GM23338 (cell line): Measurements from ENCODE around the gene PHRF1. TPM values are rescaled to one million over a fixed set of nuclear protein-coding genes. Genes with fewer than 3 reads are reported as not detected.

Experiments
- ATAC-seq: fragments of 200-7000 bp; cut with Tn5 transposase; 3 replicates; pipeline ENCODE4 v1.9.1; 2020
- DNase-seq: peaks from one replicate; pipeline ENCODE4 v3.0.0-alpha.2; 2015; ENCODE audit warnings: low spot score
- H2AFZ ChIP-seq: fragments of 200-600 bp; sonication (generic); 2 replicates; pipeline ENCODE4 v1.8.0; 2016; ENCODE audit warnings: antibody characterized with exemption, mild to moderate bottlenecking, moderate library complexity
- H3F3A ChIP-seq: fragments of 200-600 bp; sonication (generic); replicated peaks from 2 replicates; pipeline ENCODE4 v1.8.0; 2017; ENCODE audit warnings: antibody characterized with exemption, mixed run types, low read depth
- H3K27ac ChIP-seq: fragments of 200-600 bp; sonication (generic); 2 replicates; pipeline ENCODE4 v1.6.1; 2016; ENCODE audit warnings: low read depth
- H3K27me3 ChIP-seq: fragments of 200-600 bp; sonication (generic); 2 replicates; pipeline ENCODE4 v1.8.0; 2016; ENCODE audit warnings: mild to moderate bottlenecking, mixed run types, moderate library complexity; ENCODE audit not compliant: insufficient read depth
- H3K36me3 ChIP-seq: fragments of 200-600 bp; sonication (generic); 2 replicates; pipeline ENCODE4 v1.8.0; 2016; ENCODE audit warnings: mild to moderate bottlenecking; ENCODE audit not compliant: insufficient read depth
- H3K4me1 ChIP-seq: fragments of 200-600 bp; sonication (generic); 2 replicates; pipeline ENCODE4 v1.8.0; 2016; ENCODE audit warnings: mild to moderate bottlenecking, moderate library complexity; ENCODE audit not compliant: insufficient read depth
- H3K4me2 ChIP-seq: fragments of 200-600 bp; sonication (generic); 2 replicates; pipeline ENCODE4 v1.7.1; 2017; ENCODE audit warnings: mixed run types
- H3K4me3 ChIP-seq: fragments of 200-600 bp; sonication (generic); 2 replicates; pipeline ENCODE4 v1.6.1; 2016; ENCODE audit warnings: mixed run types
- H3K79me2 ChIP-seq: fragments of 200-600 bp; sonication (generic); replicated peaks from 2 replicates; pipeline ENCODE4 v1.8.0; 2017; ENCODE audit warnings: mild to moderate bottlenecking; ENCODE audit not compliant: insufficient read depth
- H3K9me2 ChIP-seq: fragments of 200-600 bp; sonication (generic); 2 replicates; pipeline ENCODE4 v1.8.0; 2017; ENCODE audit not compliant: insufficient read depth
- H4K20me1 ChIP-seq: fragments of 200-600 bp; sonication (generic); replicated peaks from 2 replicates; pipeline ENCODE4 v1.8.0; 2017; ENCODE audit warnings: mild to moderate bottlenecking; ENCODE audit not compliant: insufficient read depth
- H3K27ac Mint-ChIP-seq: 2 replicates; pipeline ENCODE4 v1.8.0; 2020; ENCODE audit warnings: inconsistent platforms, mild to moderate bottlenecking, moderate library complexity, mixed read lengths
- H3K27me3 Mint-ChIP-seq: 3 replicates; pipeline ENCODE4 v1.8.0; 2022; ENCODE audit warnings: low read depth, mild to moderate bottlenecking, moderate library complexity, mixed read lengths, inconsistent platforms; ENCODE audit not compliant: insufficient read depth, poor library complexity
- H3K36me3 Mint-ChIP-seq: 3 replicates; pipeline ENCODE4 v1.8.0; 2021; ENCODE audit warnings: low read depth, mild to moderate bottlenecking, inconsistent platforms, moderate library complexity, mixed read lengths
- H3K4me1 Mint-ChIP-seq: 3 replicates; pipeline ENCODE4 v1.8.0; 2020; ENCODE audit warnings: mild to moderate bottlenecking, inconsistent platforms, mixed read lengths
- H3K4me3 Mint-ChIP-seq: 3 replicates; pipeline ENCODE4 v1.8.0; 2021; ENCODE audit warnings: moderate library complexity, mild to moderate bottlenecking, inconsistent platforms, mixed read lengths
- H3K9me3 Mint-ChIP-seq: 3 replicates; pipeline ENCODE4 v1.8.0; 2020; ENCODE audit warnings: moderate library complexity, mild to moderate bottlenecking, inconsistent platforms, mixed read lengths
- EZH2phosphoT487 ChIP-seq: fragments of 200-600 bp; sonication (generic); IDR thresholded peaks from one replicate; pipeline ENCODE4 v1.8.1; 2018; ENCODE audit warnings: antibody characterized with exemption; ENCODE audit not compliant: unreplicated experiment
- NANOG ChIP-seq: IDR thresholded peaks from 2 replicates; pipeline ENCODE4 v1.6.1; 2016; ENCODE audit warnings: antibody characterized with exemption, borderline replicate concordance
- STAT1 ChIP-seq: IDR thresholded peaks from one replicate; pipeline ENCODE4 v1.6.1; 2016; ENCODE audit warnings: antibody characterized with exemption; ENCODE audit not compliant: unreplicated experiment
- polyA plus RNA-seq: library from polyadenylated mRNA; unstranded; fragments of >200 nt; fragmentation: Nextera tagmentation; extraction: Ambion mirVana; gene quantifications from 2 replicates; pipeline ENCODE4 v1.2.1, GENCODE V29; 2016
- total RNA-seq: library from RNA; depleted of rRNA; stranded (reverse); fragments of >200 nt; shearing (Covaris generic); gene quantifications from 2 replicates; pipeline ENCODE4 v1.2.3, GENCODE V29; 2014
- TF ChIP-seq, protein P1 (sequence below): fragments of 250-450 bp; sonication (Bioruptor Pico); IDR thresholded peaks from 2 replicates; pipeline ENCODE4 v1.5.0; 2020; ENCODE audit warnings: mild to moderate bottlenecking, moderate library complexity

Gene PHRF1
- total and polyA plus RNA-seq, 2 experiments from 2014 or later, result 11.0 to 45.9 TPM

DNA sequence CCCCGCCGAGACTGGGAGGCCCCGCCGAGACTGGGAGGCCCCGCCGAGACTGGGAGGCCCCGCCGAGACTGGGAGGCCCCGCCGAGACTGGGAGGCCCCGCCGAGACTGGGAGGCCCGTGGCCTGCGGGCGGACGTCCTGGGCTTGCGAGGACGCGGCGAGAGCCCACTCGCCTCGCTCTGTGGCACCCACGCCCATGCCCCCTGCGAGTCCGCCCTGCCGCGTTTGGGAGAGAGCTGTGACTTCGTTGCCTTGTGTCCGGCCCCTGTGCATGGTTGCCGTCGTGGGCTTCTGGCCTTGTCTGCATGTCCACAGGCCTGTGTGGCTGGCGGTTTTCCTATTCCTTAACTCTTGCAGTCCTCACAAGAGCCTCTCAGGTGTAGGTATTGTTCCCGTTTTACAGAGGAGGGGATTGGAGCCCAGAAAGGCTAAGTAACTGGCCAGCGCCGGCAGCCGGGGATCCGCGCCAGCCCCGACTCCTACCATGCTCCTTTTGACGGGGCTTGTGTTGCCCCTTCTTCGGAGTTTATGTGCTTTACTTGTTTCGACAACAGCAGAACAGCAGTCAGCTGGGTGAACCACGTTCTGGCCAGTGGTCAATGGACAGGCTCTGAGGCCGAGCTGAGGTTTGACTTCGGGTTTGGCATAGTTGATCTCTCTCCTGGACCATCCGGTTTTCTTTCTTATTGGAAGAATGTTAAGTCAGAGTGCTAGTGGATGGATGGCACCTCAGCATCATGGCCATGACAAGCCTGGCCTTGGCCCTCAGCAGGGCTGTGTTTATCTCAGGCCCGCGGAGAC, 741 bp downstream of the PHRF1 start (continued):
- TF ChIP-seq, protein P1, sequence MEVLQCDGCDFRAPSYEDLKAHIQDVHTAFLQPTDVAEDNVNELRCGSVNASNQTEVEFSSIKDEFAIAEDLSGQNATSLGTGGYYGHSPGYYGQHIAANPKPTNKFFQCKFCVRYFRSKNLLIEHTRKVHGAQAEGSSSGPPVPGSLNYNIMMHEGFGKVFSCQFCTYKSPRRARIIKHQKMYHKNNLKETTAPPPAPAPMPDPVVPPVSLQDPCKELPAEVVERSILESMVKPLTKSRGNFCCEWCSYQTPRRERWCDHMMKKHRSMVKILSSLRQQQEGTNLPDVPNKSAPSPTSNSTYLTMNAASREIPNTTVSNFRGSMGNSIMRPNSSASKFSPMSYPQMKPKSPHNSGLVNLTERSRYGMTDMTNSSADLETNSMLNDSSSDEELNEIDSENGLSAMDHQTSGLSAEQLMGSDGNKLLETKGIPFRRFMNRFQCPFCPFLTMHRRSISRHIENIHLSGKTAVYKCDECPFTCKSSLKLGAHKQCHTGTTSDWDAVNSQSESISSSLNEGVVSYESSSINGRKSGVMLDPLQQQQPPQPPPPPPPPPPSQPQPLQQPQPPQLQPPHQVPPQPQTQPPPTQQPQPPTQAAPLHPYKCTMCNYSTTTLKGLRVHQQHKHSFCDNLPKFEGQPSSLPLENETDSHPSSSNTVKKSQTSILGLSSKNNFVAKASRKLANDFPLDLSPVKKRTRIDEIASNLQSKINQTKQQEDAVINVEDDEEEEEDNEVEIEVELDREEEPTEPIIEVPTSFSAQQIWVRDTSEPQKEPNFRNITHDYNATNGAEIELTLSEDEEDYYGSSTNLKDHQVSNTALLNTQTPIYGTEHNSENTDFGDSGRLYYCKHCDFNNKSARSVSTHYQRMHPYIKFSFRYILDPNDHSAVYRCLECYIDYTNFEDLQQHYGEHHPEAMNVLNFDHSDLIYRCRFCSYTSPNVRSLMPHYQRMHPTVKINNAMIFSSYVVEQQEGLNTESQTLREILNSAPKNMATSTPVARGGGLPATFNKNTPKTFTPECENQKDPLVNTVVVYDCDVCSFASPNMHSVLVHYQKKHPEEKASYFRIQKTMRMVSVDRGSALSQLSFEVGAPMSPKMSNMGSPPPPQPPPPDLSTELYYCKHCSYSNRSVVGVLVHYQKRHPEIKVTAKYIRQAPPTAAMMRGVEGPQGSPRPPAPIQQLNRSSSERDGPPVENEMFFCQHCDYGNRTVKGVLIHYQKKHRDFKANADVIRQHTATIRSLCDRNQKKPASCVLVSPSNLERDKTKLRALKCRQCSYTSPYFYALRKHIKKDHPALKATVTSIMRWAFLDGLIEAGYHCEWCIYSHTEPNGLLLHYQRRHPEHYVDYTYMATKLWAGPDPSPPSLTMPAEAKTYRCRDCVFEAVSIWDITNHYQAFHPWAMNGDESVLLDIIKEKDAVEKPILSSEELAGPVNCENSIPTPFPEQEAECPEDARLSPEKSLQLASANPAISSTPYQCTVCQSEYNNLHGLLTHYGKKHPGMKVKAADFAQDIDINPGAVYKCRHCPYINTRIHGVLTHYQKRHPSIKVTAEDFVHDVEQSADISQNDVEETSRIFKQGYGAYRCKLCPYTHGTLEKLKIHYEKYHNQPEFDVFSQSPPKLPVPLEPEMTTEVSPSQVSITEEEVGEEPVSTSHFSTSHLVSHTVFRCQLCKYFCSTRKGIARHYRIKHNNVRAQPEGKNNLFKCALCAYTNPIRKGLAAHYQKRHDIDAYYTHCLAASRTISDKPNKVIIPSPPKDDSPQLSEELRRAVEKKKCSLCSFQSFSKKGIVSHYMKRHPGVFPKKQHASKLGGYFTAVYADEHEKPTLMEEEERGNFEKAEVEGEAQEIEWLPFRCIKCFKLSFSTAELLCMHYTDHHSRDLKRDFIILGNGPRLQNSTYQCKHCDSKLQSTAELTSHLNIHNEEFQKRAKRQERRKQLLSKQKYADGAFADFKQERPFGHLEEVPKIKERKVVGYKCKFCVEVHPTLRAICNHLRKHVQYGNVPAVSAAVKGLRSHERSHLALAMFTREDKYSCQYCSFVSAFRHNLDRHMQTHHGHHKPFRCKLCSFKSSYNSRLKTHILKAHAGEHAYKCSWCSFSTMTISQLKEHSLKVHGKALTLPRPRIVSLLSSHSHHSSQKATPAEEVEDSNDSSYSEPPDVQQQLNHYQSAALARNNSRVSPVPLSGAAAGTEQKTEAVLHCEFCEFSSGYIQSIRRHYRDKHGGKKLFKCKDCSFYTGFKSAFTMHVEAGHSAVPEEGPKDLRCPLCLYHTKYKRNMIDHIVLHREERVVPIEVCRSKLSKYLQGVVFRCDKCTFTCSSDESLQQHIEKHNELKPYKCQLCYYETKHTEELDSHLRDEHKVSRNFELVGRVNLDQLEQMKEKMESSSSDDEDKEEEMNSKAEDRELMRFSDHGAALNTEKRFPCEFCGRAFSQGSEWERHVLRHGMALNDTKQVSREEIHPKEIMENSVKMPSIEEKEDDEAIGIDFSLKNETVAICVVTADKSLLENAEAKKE (CRISPR knock-in tag), result no peak
- no peak for TF ChIP-seq EZH2phosphoT487

DNA sequence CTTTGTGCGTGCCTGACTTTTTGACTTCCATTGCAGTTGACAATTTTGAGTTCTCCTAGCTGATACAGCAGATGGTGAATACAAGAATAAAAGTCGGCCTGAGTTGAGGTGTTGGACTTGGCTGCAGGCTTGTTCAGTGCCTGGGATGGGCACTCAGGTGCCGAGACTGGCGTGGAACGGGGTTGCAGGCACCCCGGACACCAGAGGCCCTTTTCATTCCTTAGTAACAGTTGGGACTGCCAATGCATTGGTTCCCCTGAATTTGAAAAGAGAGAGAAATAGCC, 1.3 kb downstream of the PHRF1 start:
- H3K9me3 Mint-ChIP-seq, result no peaks in the 10 kb centered on the region; the same call in 2 of the 3 replicates
- H3K4me1 Mint-ChIP-seq, result peaks cover 25% of the 10 kb centered on the region
- H3K4me1 ChIP-seq, result peaks cover 10% of the 10 kb centered on the region
- ATAC-seq (no peak), DNase-seq (no peak)
- peaks cover 12% of the 10 kb centered on the region for H3K36me3 Mint-ChIP-seq
- no peak overlapping the region for H2AFZ ChIP-seq
- H3K9me2 ChIP-seq, result no peaks in the 10 kb centered on the region
- H3K27me3 Mint-ChIP-seq, result peaks cover 17% of the 10 kb centered on the region
- peaks cover 22% of the 10 kb centered on the region for H3K27me3 ChIP-seq
- H3K36me3 ChIP-seq, result 0 out of 2 replicates have a peak, but pooled peaks cover 5% of the 10 kb centered on the region
- H3K4me3 Mint-ChIP-seq, result peak overlapping the region; percentile 90
- H3K27ac ChIP-seq, result no peak overlapping the region
- peaks cover 32% of the 10 kb centered on the region for H4K20me1 ChIP-seq
- peak overlapping the region; percentile 99 for H3K4me2 ChIP-seq
- 0 out of 2 replicates have a peak overlapping the region, but pooled peaks have one; percentile 56 for H3K27ac Mint-ChIP-seq
- peaks cover 59% of the 10 kb centered on the region for H3K79me2 ChIP-seq
- H3K4me3 ChIP-seq, result peak overlapping the region; percentile 96
- TF ChIP-seq NANOG, result no peak
- TF ChIP-seq STAT1, result no peak
- TF ChIP-seq EZH2phosphoT487, result no peak
- H3F3A ChIP-seq, result peaks cover 13% of the 10 kb centered on the region; the same call in 1 of the 2 replicates
